HG02610 (cell line): ENCODE results near the gene RORC.
A peak's percentile ranks its signal among the peaks of the same experiment; 100 is the strongest.
"Not testable (repeated sequence)": the region's sequence is repeated elsewhere in the genome, so short reads cannot be mapped to it uniquely, and the experiment has no call there.

ENCODE experiments used
- ATAC-seq: cut with Tn5 transposase; IDR thresholded peaks from one replicate; pipeline ENCODE4 v1.9.1; 2021; ENCODE audit warnings: mild to moderate bottlenecking, moderate library complexity; ENCODE audit not compliant: unreplicated experiment

The RORC gene

GRCh38 chr1:151831605-151832004 lies at the start of gene RORC:
RORC (minus strand) TSS chr1:151831802; CDS start chr1:151831764, 38 bp downstream.
- no peak for ATAC-seq

- no peak for ATAC-seq
Observed at GRCh38 chr1:151875419-151876097, 44.0 kb upstream of the RORC start.

- not testable (repeated sequence) for ATAC-seq
Observed at GRCh38 chr1:151872776-151873175, 41.2 kb upstream of the RORC start.

- no peak for ATAC-seq
Observed at GRCh38 chr1:151871284-151872030, 39.9 kb upstream of the RORC start.

- no peak for ATAC-seq
Observed at GRCh38 chr1:151868486-151868885, 36.9 kb upstream of the RORC start.

- no peak for ATAC-seq
Observed at GRCh38 chr1:151867765-151868411, 36.3 kb upstream of the RORC start.

GRCh38 chr1:151867321-151867720 lies 35.7 kb upstream of the RORC start:
- no peak for ATAC-seq

GRCh38 chr1:151864411-151864810 lies 32.8 kb upstream of the RORC start:
- no peak for ATAC-seq

GRCh38 chr1:151862604-151863003 lies 31.0 kb upstream of the RORC start:
- no peak for ATAC-seq

GRCh38 chr1:151860504-151861187 lies 29.0 kb upstream of the RORC start:
- no peak for ATAC-seq

GRCh38 chr1:151859891-151860293 lies 28.3 kb upstream of the RORC start:
- ATAC-seq, result peak; percentile 29

GRCh38 chr1:151858886-151859665 lies 27.5 kb upstream of the RORC start:
- no peak for ATAC-seq

- ATAC-seq, result no peak
Observed at GRCh38 chr1:151858030-151858746, 26.6 kb upstream of the RORC start.

GRCh38 chr1:151855933-151856332 lies 24.3 kb upstream of the RORC start:
- ATAC-seq, result no peak

GRCh38 chr1:151855516-151855915 lies 23.9 kb upstream of the RORC start:
- not testable (repeated sequence) for ATAC-seq

GRCh38 chr1:151854658-151855057 lies 23.1 kb upstream of the RORC start:
- ATAC-seq, result no peak

- ATAC-seq, result no peak
Observed at GRCh38 chr1:151853411-151853943, 21.9 kb upstream of the RORC start, which contains the start of gene THEM5. THEM5 (minus strand) TSS chr1:151853712; CDS start chr1:151853565, 147 bp downstream.

- ATAC-seq, result no peak
Observed at GRCh38 chr1:151852733-151853132, 21.1 kb upstream of the RORC start.

GRCh38 chr1:151851886-151852285 lies 20.3 kb upstream of the RORC start:
- ATAC-seq, result no peak
